IMR-90 (cell line): ENCODE measurements around the gene FZD7. TPM values are rescaled to one million over a fixed set of nuclear protein-coding genes. Genes with fewer than 3 reads are reported as not detected.

Source experiments
- ATAC-seq: fragments of 200-7000 bp; cut with Tn5 transposase; 2 replicates; pipeline ENCODE4 v1.9.1; 2020; ENCODE audit warnings: low read depth, mild to moderate bottlenecking, moderate library complexity
- BruUV-seq: library from RNA; stranded (reverse); fragments of 400-500 nt; replicated peaks from 2 replicates; lab custom pipeline; 2021; lab: Mats Ljungman, UMichigan
- CTCF ChIA-PET: fragments of 300-600 bp; formaldehyde crosslinking; extraction: SDS; loops from one replicate; lab custom pipeline; 2021; ENCODE audit warnings: antibody characterized with exemption; lab: Yijun Ruan, JAX
- POLR2A ChIA-PET: fragments of 300-600 bp; sonication (Branson Sonifier 250); formaldehyde crosslinking; loops from one replicate; lab custom pipeline; 2022; ENCODE audit warnings: antibody characterized with exemption; ENCODE audit not compliant: unreplicated experiment; lab: Charles Lee
- DNase-seq: peaks from one replicate; pipeline ENCODE4 v3.0.0; 2013
- H2AFZ ChIP-seq: replicated peaks from 2 replicates; pipeline ENCODE3; 2013; ENCODE audit warnings: low read length, mild to moderate bottlenecking; ENCODE audit not compliant: poor library complexity
- H2AK5ac ChIP-seq: 2 replicates; pipeline ENCODE4 v1.6.1; 2013; ENCODE audit warnings: low read depth, low read length, inconsistent platforms
- H2AK9ac ChIP-seq: replicated peaks from 2 replicates; pipeline ENCODE3; 2013; ENCODE audit warnings: mild to moderate bottlenecking, low read depth, low read length, moderate library complexity; ENCODE audit not compliant: poor library complexity
- H2BK120ac ChIP-seq: 2 replicates; pipeline ENCODE4 v1.6.1; 2013; ENCODE audit warnings: low read depth, low read length, inconsistent platforms
- H2BK15ac ChIP-seq: 3 replicates; pipeline ENCODE4 v1.6.1; 2013; ENCODE audit warnings: low read depth, low read length, inconsistent platforms
- H2BK20ac ChIP-seq: 2 replicates; pipeline ENCODE4 v1.6.1; 2013; ENCODE audit warnings: low read depth, mild to moderate bottlenecking, inconsistent platforms, low read length, moderate library complexity
- H2BK5ac ChIP-seq: 2 replicates; pipeline ENCODE4 v1.6.1; 2013; ENCODE audit warnings: mild to moderate bottlenecking, low read depth, low read length, inconsistent platforms; ENCODE audit not compliant: poor library complexity, severe bottlenecking
- H3K14ac ChIP-seq: replicated peaks from 2 replicates; pipeline ENCODE4 v1.6.1; 2013; ENCODE audit warnings: low read depth, low read length, inconsistent platforms
- H3K18ac ChIP-seq: 2 replicates; pipeline ENCODE4 v1.6.1; 2013; ENCODE audit warnings: low read depth, low read length, control low read depth
- H3K23ac ChIP-seq: 2 replicates; pipeline ENCODE4 v1.6.1; 2013; ENCODE audit warnings: low read depth, low read length, inconsistent platforms
- H3K27ac ChIP-seq: 2 replicates; pipeline ENCODE4 v1.5.1; 2013; ENCODE audit warnings: mild to moderate bottlenecking, control low read depth, low read length; ENCODE audit not compliant: insufficient read depth
- H3K27me3 ChIP-seq: 2 replicates; pipeline ENCODE4 v1.6.1; 2013; ENCODE audit warnings: low read length; ENCODE audit not compliant: control insufficient read depth, insufficient read depth
- H3K36me3 ChIP-seq: 2 replicates; pipeline ENCODE4 v1.6.1; 2013; ENCODE audit warnings: low read length, mixed read lengths; ENCODE audit not compliant: control insufficient read depth, insufficient read depth
- H3K4ac ChIP-seq: 2 replicates; pipeline ENCODE4 v1.6.1; 2013; ENCODE audit warnings: low read depth, low read length, inconsistent platforms
- H3K4me1 ChIP-seq: 2 replicates; pipeline ENCODE4 v1.6.1; 2013; ENCODE audit warnings: low read length, mixed read lengths; ENCODE audit not compliant: control insufficient read depth, insufficient read depth
- H3K4me2 ChIP-seq: 2 replicates; pipeline ENCODE4 v1.6.1; 2013; ENCODE audit warnings: low read depth, mild to moderate bottlenecking, control low read depth, low read length, moderate library complexity
- H3K4me3 ChIP-seq: 2 replicates; pipeline ENCODE4 v1.5.1; 2013; ENCODE audit warnings: low read depth, mild to moderate bottlenecking, control low read depth, low read length, moderate library complexity; ENCODE audit not compliant: insufficient read depth
- H3K56ac ChIP-seq: 2 replicates; pipeline ENCODE4 v1.6.1; 2013; ENCODE audit warnings: low read length, inconsistent platforms; ENCODE audit not compliant: insufficient read depth; ENCODE audit errors: extremely low read depth
- H3K79me1 ChIP-seq, 2 experiments: 2 replicates each; pipeline ENCODE4 v1.6.1; 2013; ENCODE audit warnings: low read length in 2 of 2, inconsistent platforms in 1 of 2, low read depth in 1 of 2
- H3K9ac ChIP-seq: 2 replicates; pipeline ENCODE4 v1.6.1; 2013; ENCODE audit warnings: low read depth, low read length, control low read depth
- H3K9me1 ChIP-seq: 2 replicates; pipeline ENCODE4 v1.6.1; 2013; ENCODE audit warnings: low read length, inconsistent platforms; ENCODE audit not compliant: insufficient read depth
- H3K9me3 ChIP-seq: 2 replicates; pipeline ENCODE4 v1.6.1; 2013; ENCODE audit warnings: low read length; ENCODE audit not compliant: control insufficient read depth, insufficient read depth
- H4K20me1 ChIP-seq: 2 replicates; pipeline ENCODE4 v1.6.1; 2013; ENCODE audit warnings: low read length, inconsistent platforms; ENCODE audit not compliant: insufficient read depth
- H4K5ac ChIP-seq: 2 replicates; pipeline ENCODE4 v1.6.1; 2013; ENCODE audit warnings: mild to moderate bottlenecking, low read depth, low read length, control low read depth
- H4K8ac ChIP-seq, 2 experiments: 2 replicates each; pipeline ENCODE4 v1.6.1; 2013; ENCODE audit warnings: low read depth in 2 of 2, low read length in 2 of 2, control low read depth in 1 of 2, inconsistent platforms in 1 of 2
- H4K91ac ChIP-seq: 2 replicates; pipeline ENCODE4 v1.6.1; 2013; ENCODE audit warnings: low read depth, low read length, inconsistent platforms; ENCODE audit not compliant: insufficient read depth
- CEBPB ChIP-seq: IDR thresholded peaks from 2 replicates; pipeline ENCODE4 v1.6.1; 2012; ENCODE audit warnings: low read depth, low read length, improper control_type of control experiment
- NFE2L2 ChIP-seq: fragments of 150-350 bp; IDR thresholded peaks from 2 replicates; pipeline ENCODE4 v1.6.1; 2016; ENCODE audit warnings: low read depth, mild to moderate bottlenecking, low read length
- RAD21 ChIP-seq: IDR thresholded peaks from 2 replicates; pipeline ENCODE4 v1.6.1; 2012; ENCODE audit warnings: low read length, improper control_type of control experiment
- WGBS, 2 experiments: methylation state at CpG; one replicate each; pipeline versions ENCODE4 v1.1.5 to v1.1.7; 2013; ENCODE audit warnings: missing lambda C conversion rate in 2 of 2; ENCODE audit not compliant: insufficient read length in 1 of 2; ENCODE audit errors: extremely low coverage in 2 of 2; 5-methylcytosine and 5-hydroxymethylcytosine counted together
- dilution Hi-C: fragments of 300-500 bp; cut with HindIII; formaldehyde crosslinking; loops from one replicate; pipeline ENCODE4 v1.14.3; 2018; ENCODE audit warnings: low sequenced_read_pairs; ENCODE audit not compliant: unreplicated experiment
- in situ Hi-C: fragments of 300-500 bp; cut with MboI; formaldehyde crosslinking; loops from 3 replicates; pipeline ENCODE4 v1.14.3; 2019; ENCODE audit warnings: low sequenced_read_pairs, inconsistent platforms, mixed read lengths
- intact Hi-C: fragments of 100-400 bp; cut with micrococcal nuclease; formaldehyde crosslinking; loops from 2 replicates; pipeline ENCODE4 v1.10.0; 2022
- polyA plus RNA-seq, 3 experiments: library from polyadenylated mRNA; depleted of rRNA; stranded (reverse); fragments of >200 nt; gene quantifications; 2 replicates each; pipeline ENCODE4 v1.2.3, GENCODE V29; 2012; ENCODE audit warnings: low replicate concordance in 1 of 3
- total RNA-seq: library from RNA; depleted of rRNA; stranded (reverse); fragments of >200 nt; gene quantifications from 2 replicates; pipeline ENCODE4 v1.2.3, GENCODE V29; 2012

FZD7 gene
- total and polyA plus RNA-seq, 2 of the 4 experiments (the other 2 are of a cell fraction): 62.4 to 90.9 TPM

DNA sequence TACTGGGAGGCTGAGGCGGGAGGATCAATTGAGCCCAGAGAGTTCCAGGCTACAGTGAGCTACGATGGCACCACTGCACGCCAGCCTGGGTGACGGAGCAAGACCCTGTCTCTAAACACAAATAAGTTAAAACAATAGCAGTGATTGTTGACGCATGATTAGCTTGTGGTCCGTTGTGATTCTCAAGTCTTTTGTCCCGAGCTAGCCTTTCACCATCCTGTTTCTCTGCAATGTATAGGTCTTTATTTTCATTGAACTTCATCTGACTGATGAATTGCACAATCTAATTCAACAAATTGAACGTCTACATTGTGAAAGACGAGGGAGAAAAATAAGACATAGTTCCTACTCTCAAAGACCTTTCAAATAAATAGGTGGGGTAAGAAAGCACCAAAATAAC, 8.8 kb upstream of the FZD7 start:
- WGBS, 2 experiments: 100% methylated on average over 1 of the region's 9 CpGs; no CpG with 5 or more reads in 1 of the 2 experiments
- H2AK5ac ChIP-seq: peak overlapping the region; percentile 37; the same call in 1 of the 2 replicates
- no peak overlapping the region; the same call in 2 of the 3 replicates for H2BK15ac ChIP-seq
- no peak overlapping the region for H2AK9ac ChIP-seq
- H3K27me3 ChIP-seq: no peaks in the 10 kb centered on the region
- no peak overlapping the region for H3K9ac ChIP-seq
- no peaks in the 10 kb centered on the region for H4K20me1 ChIP-seq
- no peak overlapping the region for H3K4me3 ChIP-seq
- H3K36me3 ChIP-seq: no peaks in the 10 kb centered on the region
- no peak overlapping the region for H3K27ac ChIP-seq
- POLR2A ChIA-PET: no interaction called here
- ATAC-seq (no peak), DNase-seq (no peak)
- no peak overlapping the region for H4K8ac ChIP-seq
- H3K23ac ChIP-seq: no peak overlapping the region
- no peak overlapping the region for H3K18ac ChIP-seq
- in situ Hi-C loops: no loop called here
- dilution Hi-C loops: no loop called here
- H3K79me1 ChIP-seq: peaks cover 0 to 2% of the 10 kb centered on the region in 2 experiments; a peak in 2 of 4 replicates
- H3K56ac ChIP-seq: no peak overlapping the region
- CTCF ChIA-PET: interaction anchor here (1.1 kb wide), 1 partner anchor 164 kb away, joined by 3 read pairs; no protein-coding TSS in a partner anchor
- H2BK20ac ChIP-seq: no peak overlapping the region
- no peak overlapping the region for H4K91ac ChIP-seq
- intact Hi-C loops: no loop called here
- no peak overlapping the region for H2AFZ ChIP-seq
- TF ChIP-seq RAD21: no peak
- TF ChIP-seq NFE2L2: no peak
- peak; percentile 36; the same call in 1 of the 2 replicates for TF ChIP-seq CEBPB
- H3K9me3 ChIP-seq: no peaks in the 10 kb centered on the region
- no peak overlapping the region for H3K4ac ChIP-seq
- H3K4me2 ChIP-seq: no peak overlapping the region
- H3K14ac ChIP-seq: no peak overlapping the region
- peaks cover 11% of the 10 kb centered on the region for H3K4me1 ChIP-seq
- no TSS peak for BruUV-seq
- peaks cover 2% of the 10 kb centered on the region; the same call in 1 of the 2 replicates for H3K9me1 ChIP-seq
- no peak overlapping the region for H2BK120ac ChIP-seq
- H4K5ac ChIP-seq: no peak overlapping the region
- H2BK5ac ChIP-seq: no peak overlapping the region
